Thoracic aorta (tissue), 2 donors: ENCODE results near the gene SSBP3. TPM values are rescaled to one million over a fixed set of nuclear protein-coding genes. Genes with fewer than 3 reads are reported as not detected.

Source experiments
- ATAC-seq: fragments of 150-250 bp; one replicate; pipeline ENCODE4 v1.8.0; 2017; ENCODE audit warnings: low read depth; ENCODE audit not compliant: insufficient number of reproducible peaks, low FRiP score
- DNase-seq: peaks from one replicate; pipeline ENCODE4 v3.0.0-alpha.2; 2020; ENCODE audit warnings: low spot score
- H3K27ac ChIP-seq, 2 donors: fragments of 200-600 bp; sonication (generic); 1 replicate in 1 of 2; 2 replicates in 1 of 2; pipeline ENCODE4 v1.5.1; 2016; ENCODE audit warnings: mild to moderate bottlenecking in 2 of 2, moderate library complexity in 2 of 2
- H3K27me3 ChIP-seq: fragments of 200-600 bp; sonication (generic); replicated peaks from 2 replicates; pipeline ENCODE4 v1.6.0; 2016; ENCODE audit warnings: mild to moderate bottlenecking; ENCODE audit not compliant: insufficient read depth
- H3K36me3 ChIP-seq: fragments of 200-600 bp; sonication (generic); one replicate; pipeline ENCODE4 v1.5.1; 2016
- H3K4me1 ChIP-seq, 2 donors: fragments of 200-600 bp; sonication (generic); 1 replicate in 1 of 2; 2 replicates in 1 of 2; pipeline versions ENCODE4 v1.5.1 to v1.6.0; 2016; ENCODE audit warnings: low read depth in 2 of 2, mild to moderate bottlenecking in 1 of 2; ENCODE audit not compliant: control insufficient read depth in 1 of 2
- H3K4me3 ChIP-seq: fragments of 200-600 bp; sonication (generic); 2 replicates; pipeline ENCODE4 v1.5.1; 2016; ENCODE audit warnings: mild to moderate bottlenecking
- H3K9me3 ChIP-seq: fragments of 200-600 bp; sonication (generic); 2 replicates; pipeline ENCODE4 v1.5.1; 2016
- CTCF ChIP-seq: fragments of 200-600 bp; sonication (generic); IDR thresholded peaks from one replicate; pipeline ENCODE4 v1.5.1; 2019; ENCODE audit warnings: antibody characterized with exemption
- total RNA-seq, 2 donors: library from RNA; depleted of rRNA; stranded (reverse); fragments of >200 nt; gene quantifications; one replicate each; pipeline versions ENCODE4 v1.1.0 to v1.2.3, GENCODE V29; 2016

The SSBP3 gene
- total RNA-seq, 2 donors from 2014 or later = 33.4 to 87.1 TPM

GRCh38 chr1:54371942-54372275, 34.3 kb downstream of the SSBP3 start:
- no peak overlapping the region for H3K4me3 ChIP-seq
- H3K36me3 ChIP-seq = no peaks in the 10 kb centered on the region
- DNase-seq (no peak), ATAC-seq (no peak)
- H3K9me3 ChIP-seq = no peaks in the 10 kb centered on the region
- no peaks in the 10 kb centered on the region for H3K27me3 ChIP-seq
- H3K4me1 ChIP-seq = no peaks in the 10 kb centered on the region
- TF ChIP-seq CTCF = no peak
- no peak overlapping the region for H3K27ac ChIP-seq

DNA sequence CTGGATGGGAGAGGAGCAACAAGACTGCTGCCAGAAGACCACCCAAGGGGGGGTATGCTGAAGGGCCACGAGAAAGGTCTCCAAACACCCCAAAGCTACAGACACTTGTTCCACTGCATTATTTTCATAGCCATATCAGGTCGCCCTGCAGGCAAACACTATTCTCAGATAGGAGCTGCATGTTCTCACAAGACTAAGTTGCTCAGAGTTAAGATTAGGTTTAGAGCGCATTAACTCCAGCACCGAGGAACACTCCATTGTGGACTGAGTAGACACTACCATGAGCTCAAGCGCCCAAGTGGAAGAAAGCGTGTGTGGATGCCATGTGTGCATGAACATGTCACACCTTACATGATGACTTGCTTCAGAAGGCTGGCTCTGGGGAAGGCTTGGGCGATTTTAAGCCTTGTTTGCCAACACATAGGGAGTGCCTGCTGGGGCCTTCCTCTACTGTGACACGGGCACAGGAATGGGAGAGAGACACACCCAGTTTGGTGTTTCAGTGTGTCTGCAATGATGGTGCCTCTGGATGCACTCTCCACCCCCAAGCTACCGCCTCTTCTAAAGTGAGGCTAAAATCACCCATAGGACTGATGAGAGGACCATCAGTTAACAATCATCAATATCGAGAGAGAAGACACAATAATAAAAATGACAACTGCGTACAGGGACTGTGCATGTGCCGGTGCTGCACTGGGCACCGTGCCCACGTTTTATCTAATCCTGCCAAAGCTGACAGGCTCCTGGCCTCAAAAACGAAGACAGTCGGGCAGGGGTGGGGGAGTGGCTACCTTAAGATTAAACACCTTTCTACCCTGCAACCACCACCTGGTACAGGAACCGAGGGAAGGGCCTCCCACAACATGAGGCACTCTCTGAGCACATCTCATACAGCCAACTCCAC, 34.9 kb downstream of the SSBP3 start:
- Histone ChIP-seq H3K4me3 (no peak overlapping the region), H3K9me3 (no peaks in the 10 kb centered on the region), H3K4me1 (no peaks in the 10 kb centered on the region), H3K27me3 (no peaks in the 10 kb centered on the region), H3K27ac (no peak overlapping the region), H3K36me3 (no peaks in the 10 kb centered on the region)
- TF ChIP-seq CTCF = no peak
- DNase-seq (no peak), ATAC-seq (no peak)

GRCh38 chr1:54370287-54370989, 35.8 kb downstream of the SSBP3 start:
- DNase-seq (no peak), ATAC-seq (no peak)
- no peak for TF ChIP-seq CTCF
- Histone ChIP-seq H3K36me3 (no peaks in the 10 kb centered on the region), H3K4me1 (no peaks in the 10 kb centered on the region), H3K9me3 (no peaks in the 10 kb centered on the region), H3K4me3 (no peak overlapping the region), H3K27ac (no peak overlapping the region), H3K27me3 (no peaks in the 10 kb centered on the region)

- DNase-seq (no peak), ATAC-seq (no peak)
- Histone ChIP-seq H3K36me3 (no peaks in the 10 kb centered on the region), H3K4me3 (no peak overlapping the region), H3K27ac (no peak overlapping the region), H3K9me3 (no peaks in the 10 kb centered on the region), H3K4me1 (no peaks in the 10 kb centered on the region), H3K27me3 (no peaks in the 10 kb centered on the region)
- TF ChIP-seq CTCF = no peak
These were observed 38.6 kb downstream of the SSBP3 start for GRCh38 chr1:54367613-54368012.

DNA sequence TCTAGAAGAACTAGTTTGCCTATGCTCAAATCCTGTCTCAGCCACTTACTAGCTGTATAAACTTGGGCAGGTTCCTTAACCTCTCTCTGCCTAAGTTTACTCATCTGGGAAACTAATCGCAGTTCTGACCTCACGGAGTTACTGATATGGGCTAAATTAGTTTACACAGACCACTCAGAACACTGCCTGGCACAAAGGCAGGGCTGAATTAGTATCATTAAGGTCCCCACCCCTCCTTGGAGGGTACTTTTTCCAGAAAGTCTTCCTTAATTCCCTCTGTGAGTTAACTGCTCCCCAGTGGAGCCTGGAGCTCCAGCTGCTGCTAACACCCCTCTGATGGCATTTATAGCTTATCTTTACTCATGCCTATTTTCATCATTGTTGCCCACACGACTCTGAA, 40.3 kb downstream of the SSBP3 start:
- ATAC-seq (no peak), DNase-seq (no peak)
- H3K27ac ChIP-seq = no peak overlapping the region
- H3K27me3 ChIP-seq = no peaks in the 10 kb centered on the region
- TF ChIP-seq CTCF = no peak
- no peak overlapping the region for H3K4me3 ChIP-seq
- no peaks in the 10 kb centered on the region for H3K4me1 ChIP-seq
- no peaks in the 10 kb centered on the region for H3K9me3 ChIP-seq
- no peaks in the 10 kb centered on the region for H3K36me3 ChIP-seq
